Liver (tissue), 9 donors: ENCODE results near the gene SOX10. TPM values are rescaled to one million over a fixed set of nuclear protein-coding genes. Genes with fewer than 3 reads are reported as not detected.

Experiments used
- DNase-seq: peaks from one replicate; pipeline ENCODE4 v3.0.0-alpha.2; 2017; ENCODE audit warnings: low spot score
- H3K27ac ChIP-seq, 2 donors: one replicate each; pipeline ENCODE4 v1.7.0; 2013; ENCODE audit warnings: inconsistent platforms in 2 of 2, low read length in 2 of 2, control low read depth in 1 of 2, low read depth in 1 of 2, mild to moderate bottlenecking in 1 of 2
- H3K27me3 ChIP-seq, 4 donors: one replicate each; pipeline versions ENCODE4 v1.6.1 to v1.7.0; 2013; ENCODE audit warnings: low read length in 3 of 4, inconsistent platforms in 1 of 4, mild to moderate bottlenecking in 1 of 4, moderate library complexity in 1 of 4; ENCODE audit not compliant: control insufficient read depth in 4 of 4, insufficient read depth in 4 of 4
- H3K36me3 ChIP-seq, 4 donors: one replicate each; pipeline versions ENCODE4 v1.6.1 to v1.7.0; 2013; ENCODE audit warnings: low read length in 3 of 4, mild to moderate bottlenecking in 3 of 4, low read depth in 1 of 4, moderate library complexity in 1 of 4; ENCODE audit not compliant: control insufficient read depth in 4 of 4, insufficient read depth in 3 of 4
- H3K4me1 ChIP-seq, 4 donors: one replicate each; pipeline versions ENCODE4 v1.6.1 to v1.7.0; 2013; ENCODE audit warnings: low read length in 3 of 4, mild to moderate bottlenecking in 3 of 4, moderate library complexity in 1 of 4; ENCODE audit not compliant: control insufficient read depth in 4 of 4, insufficient read depth in 4 of 4
- H3K4me3 ChIP-seq, 3 donors: one replicate each; pipeline versions ENCODE4 v1.6.1 to v1.7.0; 2013; ENCODE audit warnings: low read length in 3 of 3, control low read depth in 1 of 3, low read depth in 1 of 3, mild to moderate bottlenecking in 1 of 3
- H3K9ac ChIP-seq, 2 donors: one replicate each; pipeline ENCODE4 v1.7.0; 2013; ENCODE audit warnings: low read length in 2 of 2, mild to moderate bottlenecking in 2 of 2, moderate library complexity in 2 of 2, control low read depth in 1 of 2, low read depth in 1 of 2
- H3K9me3 ChIP-seq, 4 donors: one replicate each; pipeline versions ENCODE4 v1.6.1 to v1.7.0; 2013; ENCODE audit warnings: low read length in 3 of 4; ENCODE audit not compliant: control insufficient read depth in 4 of 4
- CTCF ChIP-seq: fragments of 150-350 bp; IDR thresholded peaks from 2 replicates; pipeline ENCODE4 v1.5.1; 2017; ENCODE audit warnings: improper control_type of control experiment, low read depth, low read length; ENCODE audit not compliant: missing input control
- FOXA1 ChIP-seq: IDR thresholded peaks from 2 replicates; pipeline ENCODE4 v1.6.1; 2016; ENCODE audit warnings: antibody characterized with exemption
- FOXA2 ChIP-seq: IDR thresholded peaks from 2 replicates; pipeline ENCODE4 v1.6.1; 2016; ENCODE audit warnings: antibody characterized with exemption
- GABPA ChIP-seq, 2 donors: IDR thresholded peaks in 1 of 2; conservative IDR thresholded peaks in 1 of 2; 2 replicates each; pipeline ENCODE4 v1.6.1; 2016; ENCODE audit warnings: antibody characterized with exemption in 2 of 2, mild to moderate bottlenecking in 1 of 2, moderate library complexity in 1 of 2
- HNF4G ChIP-seq: IDR thresholded peaks from 2 replicates; pipeline ENCODE4 v1.6.1; 2016; ENCODE audit warnings: antibody characterized with exemption
- JUND ChIP-seq, 2 donors: IDR thresholded peaks; 2 replicates each; pipeline ENCODE4 v1.6.1; 2016; ENCODE audit warnings: antibody characterized with exemption in 2 of 2
- NR2F2 ChIP-seq: IDR thresholded peaks from 2 replicates; pipeline ENCODE4 v1.6.1; 2016; ENCODE audit warnings: antibody characterized with exemption
- RAD21 ChIP-seq, 2 donors: IDR thresholded peaks; 2 replicates each; pipeline ENCODE4 v1.6.1; 2016; ENCODE audit warnings: antibody characterized with exemption in 2 of 2, mild to moderate bottlenecking in 2 of 2
- REST ChIP-seq: IDR thresholded peaks from 2 replicates; pipeline ENCODE4 v1.6.1; 2016; ENCODE audit warnings: antibody characterized with exemption, mild to moderate bottlenecking
- RXRA ChIP-seq, 2 donors: IDR thresholded peaks; 2 replicates each; pipeline ENCODE4 v1.6.1; 2017 to 2018; ENCODE audit warnings: antibody characterized with exemption in 2 of 2, mild to moderate bottlenecking in 1 of 2
- SP1 ChIP-seq: IDR thresholded peaks from 2 replicates; pipeline ENCODE4 v1.6.1; 2018; ENCODE audit warnings: antibody characterized with exemption, mild to moderate bottlenecking
- TAF1 ChIP-seq: conservative IDR thresholded peaks from 2 replicates; pipeline ENCODE4 v1.6.1; 2016; ENCODE audit warnings: antibody characterized with exemption, mild to moderate bottlenecking
- YY1 ChIP-seq: IDR thresholded peaks from 2 replicates; pipeline ENCODE4 v1.6.1; 2016; ENCODE audit warnings: antibody characterized with exemption, mild to moderate bottlenecking
- WGBS: extraction: QIAGEN DNeasy Blood & Tissue Kit; methylation state at CpG from one replicate; pipeline ENCODE4 v1.1.7; 2013; 5-methylcytosine and 5-hydroxymethylcytosine counted together
- polyA plus RNA-seq, 2 donors: library from polyadenylated mRNA; stranded (reverse) in 1 of 2; unstranded in 1 of 2; fragments of 200-250 nt in 1 of 2; fragments of >200 nt in 1 of 2; fragmentation: Nextera tagmentation in 1 of 2; extraction: Ambion mirVana in 1 of 2; gene quantifications; one replicate each; pipeline versions ENCODE4 v1.2.1 to v1.2.3, GENCODE V29; 2013 to 2015
- total RNA-seq, 2 donors: library from RNA; depleted of rRNA; stranded (reverse); fragments of >200 nt; gene quantifications; one replicate each; pipeline ENCODE4 v1.2.3, GENCODE V29; 2014
- TF ChIP-seq, protein P1 (sequence below): IDR thresholded peaks from 2 replicates; pipeline ENCODE4 v1.6.1; 2016; ENCODE audit warnings: antibody characterized with exemption
- TF ChIP-seq, protein P2 (sequence below): IDR thresholded peaks from 2 replicates; pipeline ENCODE4 v1.6.1; 2016; ENCODE audit warnings: antibody characterized with exemption
- donor health status: healthy.
- donor health status: healthy.
- donor health status: healthy.
- donor health status: healthy.
- donor health status: healthy.

SOX10 gene
- total and polyA plus RNA-seq, 4 donors = 0.05 to 0.29 (median 0.07) TPM

- Histone ChIP-seq H3K27ac (no peak overlapping the region), H3K4me3 (no peak overlapping the region), H3K27me3 (no peaks in the 10 kb centered on the region), H3K36me3 (peaks cover 2 to 28% (median 18%) of the 10 kb centered on the region in 4 donors), H3K9me3 (no peaks in the 10 kb centered on the region), H3K9ac (no peak overlapping the region), H3K4me1 (peaks cover 0 to 4% (median under 1%) of the 10 kb centered on the region in 4 donors)
- no peak for TF ChIP-seq TAF1
- TF ChIP-seq HNF4G = no peak
- no peak for TF ChIP-seq NR2F2
- TF ChIP-seq YY1 = no peak
- TF ChIP-seq, protein P1, sequence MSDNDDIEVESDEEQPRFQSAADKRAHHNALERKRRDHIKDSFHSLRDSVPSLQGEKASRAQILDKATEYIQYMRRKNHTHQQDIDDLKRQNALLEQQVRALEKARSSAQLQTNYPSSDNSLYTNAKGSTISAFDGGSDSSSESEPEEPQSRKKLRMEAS = no peak
- TF ChIP-seq FOXA2 = no peak
- TF ChIP-seq CTCF = no peak
- TF ChIP-seq GABPA (IDR thresholded peaks at IDR 0.05 in 1 of 2, conservative IDR thresholded peaks at IDR 0.05 in 1 of 2) = no peak
- no peak for TF ChIP-seq RAD21 (IDR thresholded peaks at IDR 0.05)
- TF ChIP-seq JUND (IDR thresholded peaks at IDR 0.05) = no peak
- TF ChIP-seq, protein P2, sequence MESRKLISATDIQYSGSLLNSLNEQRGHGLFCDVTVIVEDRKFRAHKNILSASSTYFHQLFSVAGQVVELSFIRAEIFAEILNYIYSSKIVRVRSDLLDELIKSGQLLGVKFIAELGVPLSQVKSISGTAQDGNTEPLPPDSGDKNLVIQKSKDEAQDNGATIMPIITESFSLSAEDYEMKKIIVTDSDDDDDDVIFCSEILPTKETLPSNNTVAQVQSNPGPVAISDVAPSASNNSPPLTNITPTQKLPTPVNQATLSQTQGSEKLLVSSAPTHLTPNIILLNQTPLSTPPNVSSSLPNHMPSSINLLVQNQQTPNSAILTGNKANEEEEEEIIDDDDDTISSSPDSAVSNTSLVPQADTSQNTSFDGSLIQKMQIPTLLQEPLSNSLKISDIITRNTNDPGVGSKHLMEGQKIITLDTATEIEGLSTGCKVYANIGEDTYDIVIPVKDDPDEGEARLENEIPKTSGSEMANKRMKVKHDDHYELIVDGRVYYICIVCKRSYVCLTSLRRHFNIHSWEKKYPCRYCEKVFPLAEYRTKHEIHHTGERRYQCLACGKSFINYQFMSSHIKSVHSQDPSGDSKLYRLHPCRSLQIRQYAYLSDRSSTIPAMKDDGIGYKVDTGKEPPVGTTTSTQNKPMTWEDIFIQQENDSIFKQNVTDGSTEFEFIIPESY = no peak
- no peak for TF ChIP-seq SP1
- no peak for TF ChIP-seq REST
- TF ChIP-seq RXRA (IDR thresholded peaks at IDR 0.05) = no peak
- DNase-seq = no peak
- 95% methylated on average over 4 of the region's 4 CpGs for WGBS
These were observed 13.5 kb downstream of the SOX10 start for GRCh38 chr22:37970864-37971263.

DNA sequence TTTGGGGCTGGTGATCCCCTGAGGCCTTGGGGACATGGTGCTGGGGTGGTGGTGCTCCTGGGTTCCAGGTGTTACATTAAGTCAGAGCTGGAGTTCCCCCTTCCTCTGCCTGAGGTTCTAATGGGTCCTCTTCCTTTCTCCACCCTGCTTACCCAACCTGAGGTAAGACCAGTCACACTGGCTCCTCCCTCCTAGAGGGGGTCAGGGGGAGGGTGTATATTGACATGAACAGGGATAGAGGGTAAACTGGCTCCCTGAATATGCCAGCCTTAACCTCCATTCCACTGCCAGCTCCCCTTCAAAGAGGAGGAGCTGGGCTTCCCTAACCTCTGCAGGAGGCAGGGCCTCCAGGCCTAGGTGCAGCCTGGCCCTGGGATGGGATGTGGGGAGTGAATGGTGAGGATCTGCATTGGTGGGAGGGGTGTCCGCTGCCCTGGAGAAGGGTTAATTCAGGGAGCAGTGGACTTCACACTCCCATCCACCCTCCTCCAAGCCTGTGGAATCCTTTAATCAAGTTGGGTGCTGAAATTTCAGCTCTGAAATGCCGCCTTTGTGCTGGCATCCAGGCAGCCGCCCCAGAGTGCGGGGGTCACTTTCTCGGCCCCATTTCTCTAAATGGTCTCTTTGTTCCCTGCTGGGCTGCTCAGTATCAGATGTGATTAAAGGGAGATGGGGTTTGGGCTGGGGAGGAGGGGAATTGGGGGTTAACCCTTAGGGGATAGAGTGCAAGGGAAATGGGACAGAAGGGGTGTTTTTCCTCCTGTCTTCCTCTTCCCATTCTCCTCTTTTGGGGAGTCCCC lies 15.7 kb downstream of the SOX10 start:
- TF ChIP-seq JUND (IDR thresholded peaks at IDR 0.05) (no peak), FOXA1 (no peak), RAD21 (IDR thresholded peaks at IDR 0.05) (no peak), CTCF (no peak), FOXA2 (no peak)
- TF ChIP-seq, protein P1 = no peak
- H3K9ac ChIP-seq = no peak overlapping the region
- no peak overlapping the region for H3K27ac ChIP-seq
- no peak for DNase-seq
- H3K9me3 ChIP-seq = no peaks in the 10 kb centered on the region
- no peak overlapping the region for H3K4me3 ChIP-seq
- 96% methylated on average over 5 of the region's 5 CpGs for WGBS
- H3K27me3 ChIP-seq = no peaks in the 10 kb centered on the region
- peaks cover 0 to 8% (median 3%) of the 10 kb centered on the region in 4 donors for H3K4me1 ChIP-seq
- H3K36me3 ChIP-seq = peaks cover 2 to 31% (median 22%) of the 10 kb centered on the region in 4 donors
